ENCODE data around the gene FCN2. TPM values are rescaled to one million over a fixed set of nuclear protein-coding genes. Genes with fewer than 3 reads are reported as not detected.

The FCN2 gene
- total and polyA plus RNA-seq, 7 donors, result 0.07 TPM; not detected in 6

DNA sequence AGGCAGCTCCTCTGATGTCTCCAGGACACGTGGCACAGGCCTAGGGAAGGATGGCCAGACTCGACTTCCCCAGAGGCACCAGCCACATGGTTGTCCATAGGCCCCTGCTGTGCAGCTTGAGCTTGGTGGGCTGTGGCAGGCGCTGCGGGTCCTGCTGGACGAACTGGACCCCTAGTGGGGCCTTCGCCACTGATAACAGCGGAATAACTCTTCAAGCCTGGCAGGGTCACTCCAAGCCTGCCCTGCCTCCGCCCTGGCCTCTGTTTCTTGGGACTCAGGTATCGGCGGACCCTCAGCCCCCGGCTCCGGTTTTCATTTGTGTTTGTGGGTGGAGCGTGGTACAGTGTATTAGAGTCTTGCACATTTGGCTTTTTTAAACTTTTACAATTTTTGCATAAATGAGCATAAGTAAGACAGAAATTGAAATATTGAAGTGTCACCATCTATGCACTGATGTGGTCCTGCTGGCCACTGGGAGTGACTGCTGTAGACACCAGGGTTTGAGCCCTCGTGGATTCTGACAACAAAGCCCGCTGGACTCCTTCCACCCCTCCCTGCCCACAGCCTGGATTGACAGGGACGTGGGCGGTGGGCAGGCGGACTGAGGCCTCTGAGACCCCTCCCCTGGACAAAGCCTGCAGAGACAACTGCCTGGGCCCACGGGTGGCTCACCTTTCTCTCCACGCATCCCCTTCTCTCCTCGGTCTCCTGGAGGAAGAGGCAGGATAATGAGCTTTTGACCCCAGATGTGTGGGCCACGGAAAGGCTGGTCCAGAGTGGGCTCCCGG is 33.3 kb downstream of the FCN2 start:
- Histone ChIP-seq H3K27ac (no peak overlapping the region), H3K4me1 (no peaks in the 10 kb centered on the region), H3K36me3 (ENCODE audit: insufficient read depth in 1 of 2, low read depth in 1 of 2) (no peaks in the 10 kb centered on the region), H3K4me3 (no peak overlapping the region), H3K9me3 (no peaks in the 10 kb centered on the region), H3K27me3 (ENCODE audit: insufficient read depth in 3 of 3, low read length in 2 of 3) (peaks cover 0 to 25% (median 2%) of the 10 kb centered on the region in 3 donors)
- intact Hi-C loops (cut with DNase I), result no loop called here
- WGBS, 3 donors, result 80 to 85% (median 82%) methylated on average over 22 to 23 of the region's 23 CpGs
- ATAC-seq (no peak), DNase-seq (peak in 1 of 2 donors; percentile 24)
- TF ChIP-seq, protein P1, sequence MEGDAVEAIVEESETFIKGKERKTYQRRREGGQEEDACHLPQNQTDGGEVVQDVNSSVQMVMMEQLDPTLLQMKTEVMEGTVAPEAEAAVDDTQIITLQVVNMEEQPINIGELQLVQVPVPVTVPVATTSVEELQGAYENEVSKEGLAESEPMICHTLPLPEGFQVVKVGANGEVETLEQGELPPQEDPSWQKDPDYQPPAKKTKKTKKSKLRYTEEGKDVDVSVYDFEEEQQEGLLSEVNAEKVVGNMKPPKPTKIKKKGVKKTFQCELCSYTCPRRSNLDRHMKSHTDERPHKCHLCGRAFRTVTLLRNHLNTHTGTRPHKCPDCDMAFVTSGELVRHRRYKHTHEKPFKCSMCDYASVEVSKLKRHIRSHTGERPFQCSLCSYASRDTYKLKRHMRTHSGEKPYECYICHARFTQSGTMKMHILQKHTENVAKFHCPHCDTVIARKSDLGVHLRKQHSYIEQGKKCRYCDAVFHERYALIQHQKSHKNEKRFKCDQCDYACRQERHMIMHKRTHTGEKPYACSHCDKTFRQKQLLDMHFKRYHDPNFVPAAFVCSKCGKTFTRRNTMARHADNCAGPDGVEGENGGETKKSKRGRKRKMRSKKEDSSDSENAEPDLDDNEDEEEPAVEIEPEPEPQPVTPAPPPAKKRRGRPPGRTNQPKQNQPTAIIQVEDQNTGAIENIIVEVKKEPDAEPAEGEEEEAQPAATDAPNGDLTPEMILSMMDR (IDR thresholded peaks at IDR 0.05), result no peak

DNA sequence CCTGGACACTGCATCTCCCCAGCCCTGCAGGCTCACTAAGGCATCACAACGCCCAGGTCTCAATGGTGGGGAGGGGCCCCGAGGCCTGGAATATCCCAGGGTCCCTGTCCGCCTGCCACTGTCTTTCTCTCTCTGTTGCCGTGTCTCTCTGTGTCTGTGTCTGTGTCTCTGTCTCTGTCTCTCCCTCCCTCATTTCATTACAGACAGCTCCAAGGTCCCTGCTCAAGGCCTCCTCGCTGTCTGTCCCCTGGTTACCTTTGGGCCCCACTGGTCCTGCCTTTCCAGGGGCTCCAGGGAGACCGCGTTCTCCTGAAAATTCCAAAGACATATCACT is 33.9 kb downstream of the FCN2 start:
- DNase-seq, result peak in 1 of 2 donors; percentile 15

DNA sequence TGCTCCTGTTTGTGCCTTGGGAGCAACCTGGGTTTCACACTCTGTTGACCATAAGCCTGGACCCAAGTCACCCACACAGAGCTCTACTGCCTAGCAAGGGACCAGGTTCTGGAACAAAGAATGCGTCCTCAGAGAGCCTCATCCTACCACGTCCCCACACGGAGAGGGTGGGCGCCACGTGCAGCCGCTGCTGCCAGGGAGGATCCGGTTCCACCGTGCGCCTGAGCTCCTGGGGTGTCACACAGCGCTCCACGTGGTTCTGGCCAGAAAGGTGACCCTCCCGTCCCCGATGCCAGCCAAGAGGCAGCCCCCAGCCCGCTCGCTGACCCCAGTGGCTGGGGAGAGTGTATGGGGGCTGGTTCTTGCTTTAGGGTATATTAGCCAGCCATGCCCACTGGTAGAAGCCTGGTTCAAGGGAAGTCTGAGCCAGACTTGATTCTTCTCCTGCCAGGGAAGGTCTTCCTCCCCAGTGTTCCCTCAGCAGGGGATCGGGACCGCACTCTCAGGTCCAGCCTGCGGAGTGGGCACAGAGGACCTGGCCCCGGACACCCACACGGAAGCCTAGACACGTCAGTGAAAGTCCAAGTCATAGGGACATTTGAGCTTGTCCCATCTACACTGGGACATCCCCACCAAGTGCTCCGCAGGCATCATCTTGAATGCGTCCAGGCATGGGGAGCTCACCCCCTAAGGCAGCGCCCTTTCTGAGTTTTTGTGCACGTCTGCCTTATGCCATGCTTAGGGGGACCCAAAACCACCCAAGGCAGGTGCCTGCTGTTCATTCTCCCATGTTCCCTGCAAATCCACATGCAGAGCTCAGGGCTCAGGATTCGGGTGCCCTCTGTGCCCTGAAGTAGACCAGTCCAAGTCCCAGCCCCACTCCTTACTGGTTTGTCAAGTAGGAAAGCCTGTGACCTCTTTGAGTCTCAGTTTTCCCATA is 34.7 kb downstream of the FCN2 start:
- peaks cover 0 to 34% (median 2%) of the 10 kb centered on the region in 3 donors for H3K27me3 ChIP-seq (ENCODE audit: insufficient read depth in 3 of 3, low read length in 2 of 3)
- peak in 1 of 2 donors; percentile 34 for DNase-seq
- H3K27ac ChIP-seq, result no peak overlapping the region
- H3K4me1 ChIP-seq, result no peaks in the 10 kb centered on the region
- no peaks in the 10 kb centered on the region for H3K36me3 ChIP-seq (ENCODE audit: insufficient read depth in 1 of 2, low read depth in 1 of 2)
- no peak for ATAC-seq
- 84 to 87% (median 84%) methylated on average over 26 of the region's 26 CpGs for WGBS, 3 donors
- H3K9me3 ChIP-seq, result no peaks in the 10 kb centered on the region
- intact Hi-C loops (cut with DNase I), result no loop called here
- TF ChIP-seq, protein P1 (IDR thresholded peaks at IDR 0.05), result no peak
- H3K4me3 ChIP-seq, result no peak overlapping the region

More for the DNA sequence above, 33.9 kb downstream of the FCN2 start:
- no peak for ATAC-seq
- Histone ChIP-seq H3K27me3 (ENCODE audit: insufficient read depth in 3 of 3, low read length in 2 of 3) (peaks cover 0 to 28% (median 2%) of the 10 kb centered on the region in 3 donors), H3K36me3 (ENCODE audit: insufficient read depth in 1 of 2, low read depth in 1 of 2) (no peaks in the 10 kb centered on the region), H3K4me1 (no peaks in the 10 kb centered on the region), H3K9me3 (no peaks in the 10 kb centered on the region), H3K27ac (no peak overlapping the region), H3K4me3 (no peak overlapping the region)
- 76 to 78% (median 76%) methylated on average over 7 of the region's 7 CpGs for WGBS, 3 donors
- intact Hi-C loops (cut with DNase I), result no loop called here
- TF ChIP-seq, protein P1 (IDR thresholded peaks at IDR 0.05), result no peak

GRCh38 chr9:134916161-134916665 is 35.6 kb downstream of the FCN2 start:
- H3K36me3 ChIP-seq (ENCODE audit: insufficient read depth in 1 of 2, low read depth in 1 of 2), result no peaks in the 10 kb centered on the region
- H3K9me3 ChIP-seq, result no peaks in the 10 kb centered on the region
- peak in 1 of 2 donors; percentile 34 for DNase-seq
- intact Hi-C loops (cut with DNase I), result no loop called here
- H3K4me1 ChIP-seq, result no peaks in the 10 kb centered on the region
- peaks cover 0 to 36% (median 2%) of the 10 kb centered on the region in 3 donors for H3K27me3 ChIP-seq (ENCODE audit: insufficient read depth in 3 of 3, low read length in 2 of 3)
- no peak overlapping the region for H3K27ac ChIP-seq
- no peak for ATAC-seq
- TF ChIP-seq, protein P1 (IDR thresholded peaks at IDR 0.05), result no peak
- H3K4me3 ChIP-seq, result no peak overlapping the region
- WGBS, 3 donors, result 77 to 81% (median 81%) methylated on average over 8 of the region's 8 CpGs
